Transverse colon (tissue), 4 donors: ENCODE results near the gene HEPACAM. TPM values are rescaled to one million over a fixed set of nuclear protein-coding genes. Genes with fewer than 3 reads are reported as not detected.
A peak's percentile ranks its signal among the peaks of the same experiment; 100 is the strongest.

Experiments used
- DNase-seq: peaks from one replicate; pipeline ENCODE4 v3.0.0-alpha.2; 2019
- H3K27ac ChIP-seq, 4 donors: fragments of 200-600 bp; sonication (generic); 2 replicates each; pipeline ENCODE4 v1.5.1; 2016 to 2018; ENCODE audit warnings: inconsistent platforms in 4 of 4
- H3K27me3 ChIP-seq: fragments of 200-600 bp; sonication (generic); 2 replicates; pipeline ENCODE4 v1.5.1; 2017; ENCODE audit warnings: inconsistent platforms
- H3K36me3 ChIP-seq, 4 donors: fragments of 200-600 bp; sonication (generic); 2 replicates each; pipeline ENCODE4 v1.5.1; 2017 to 2019; ENCODE audit warnings: inconsistent platforms in 4 of 4
- H3K4me1 ChIP-seq, 4 donors: fragments of 200-600 bp; sonication (generic); 2 replicates each; pipeline ENCODE4 v1.5.1; 2017 to 2020; ENCODE audit warnings: inconsistent platforms in 4 of 4
- H3K4me3 ChIP-seq, 4 donors: fragments of 200-600 bp; sonication (generic); 1 replicate in 1 of 4; 2 replicates in 3 of 4; pipeline versions ENCODE4 v1.5.1 to v1.6.1; 2017 to 2019; ENCODE audit warnings: inconsistent platforms in 4 of 4
- H3K9me3 ChIP-seq, 2 donors: fragments of 200-600 bp; sonication (generic); 2 replicates each; pipeline ENCODE4 v1.5.1; 2017 to 2019; ENCODE audit warnings: inconsistent platforms in 2 of 2
- CTCF ChIP-seq, 5 experiments: fragments of 200-600 bp in 3 of 5; fragments of 450-650 bp in 2 of 5; sonication (generic) in 3 of 5; IDR thresholded peaks; 1 replicate in 2 of 5; 2 replicates in 3 of 5; pipeline ENCODE4 v1.5.1; 2016 to 2017; ENCODE audit warnings: antibody characterized with exemption in 5 of 5, inconsistent platforms in 3 of 5, mild to moderate bottlenecking in 2 of 5, moderate library complexity in 1 of 5
- EP300 ChIP-seq: sonication (generic); formaldehyde crosslinking; IDR thresholded peaks from one replicate; pipeline ENCODE4 v1.6.1; 2017; ENCODE audit warnings: antibody characterized with exemption, low read depth
- POLR2A ChIP-seq: fragments of 450-650 bp; IDR thresholded peaks from one replicate; pipeline ENCODE4 v1.6.1; 2016; ENCODE audit warnings: antibody characterized with exemption, mild to moderate bottlenecking, moderate library complexity
- POLR2AphosphoS5 ChIP-seq, 3 donors: sonication (generic); formaldehyde crosslinking; IDR thresholded peaks; one replicate each; pipeline ENCODE4 v1.6.1; 2016; ENCODE audit warnings: antibody characterized with exemption in 3 of 3
- WGBS, 2 donors: methylation state at CpG; one replicate each; pipeline ENCODE4 v1.1.5; 2018; ENCODE audit warnings: low coverage in 1 of 2; 5-methylcytosine and 5-hydroxymethylcytosine counted together
- in situ Hi-C, 4 donors: fragments of 200-750 bp; cut with MboI; loops; one replicate each; pipeline versions ENCODE4 v1.15.0 to v1.15.1; 2017; ENCODE audit warnings: low sequenced_read_pairs in 3 of 4, low pct_ligation_motif_present in 1 of 4, low pct_unique_long_range_greater_than_20kb in 1 of 4
- intact Hi-C: fragments of 100-400 bp; cut with DNase I; formaldehyde crosslinking; loops from one replicate; pipeline ENCODE4 v1.15.1; 2023; ENCODE audit warnings: low total_unique reads
- total RNA-seq, 4 donors: library from RNA; depleted of rRNA; stranded (reverse); fragments of >200 nt; gene quantifications; one replicate each; pipeline ENCODE4 v1.1.0, GENCODE V29; 2016

The HEPACAM gene
- total RNA-seq, 4 donors from 2014 or later: 0.14 to 0.37 TPM; not detected in 2

GRCh38 chr11:124878759-124879492, 56.9 kb downstream of the HEPACAM start:
- in situ Hi-C loops: no loop called here
- Histone ChIP-seq H3K4me1 (peaks cover 0 to 28% (median 12%) of the 10 kb centered on the region in 4 donors), H3K27me3 (peaks cover 2% of the 10 kb centered on the region), H3K27ac (no peak overlapping the region), H3K4me3 (no peak overlapping the region), H3K9me3 (no peaks in the 10 kb centered on the region), H3K36me3 (no peaks in the 10 kb centered on the region)
- no peak for TF ChIP-seq POLR2AphosphoS5 (IDR thresholded peaks at IDR 0.05)
- no peak for TF ChIP-seq EP300
- no peak for TF ChIP-seq POLR2A
- no peak for TF ChIP-seq CTCF (IDR thresholded peaks at IDR 0.05)
- WGBS, 2 donors: 91 to 94% methylated on average over 3 to 11 of the region's 11 CpGs
- DNase-seq: no peak
- intact Hi-C loops: no loop called here

GRCh38 chr11:124877910-124878758, 57.7 kb downstream of the HEPACAM start:
- Histone ChIP-seq H3K4me1 (peaks cover 0 to 28% (median 12%) of the 10 kb centered on the region in 4 donors), H3K27ac (no peak overlapping the region), H3K27me3 (peaks cover 10% of the 10 kb centered on the region), H3K36me3 (no peaks in the 10 kb centered on the region), H3K9me3 (no peaks in the 10 kb centered on the region), H3K4me3 (no peak overlapping the region)
- DNase-seq: no peak
- TF ChIP-seq POLR2AphosphoS5 (IDR thresholded peaks at IDR 0.05) (no peak), POLR2A (no peak), CTCF (IDR thresholded peaks at IDR 0.05) (no peak), EP300 (no peak)
- intact Hi-C loops (no loop called here), in situ Hi-C loops (no loop called here)
- 84% methylated on average over 16 of the region's 17 CpGs; no CpG with 5 or more reads in 1 of the 2 donors for WGBS, 2 donors

GRCh38 chr11:124877631-124877909, 58.3 kb downstream of the HEPACAM start:
- Histone ChIP-seq H3K27ac (peak overlapping the region in 2 of 4 donors; percentile 70 to 86), H3K36me3 (no peaks in the 10 kb centered on the region), H3K4me3 (no peak overlapping the region), H3K27me3 (peaks cover 16% of the 10 kb centered on the region), H3K9me3 (no peaks in the 10 kb centered on the region), H3K4me1 (peaks cover 0 to 23% (median 9%) of the 10 kb centered on the region in 4 donors)
- WGBS, 2 donors: 83 to 85% methylated on average over 1 to 10 of the region's 10 CpGs
- intact Hi-C loops (no loop called here), in situ Hi-C loops (no loop called here)
- no peak for DNase-seq
- TF ChIP-seq CTCF (IDR thresholded peaks at IDR 0.05) (no peak), POLR2A (no peak), POLR2AphosphoS5 (IDR thresholded peaks at IDR 0.05) (no peak), EP300 (no peak)

GRCh38 chr11:124876818-124877630, 58.8 kb downstream of the HEPACAM start:
- peaks cover 0 to 18% (median 9%) of the 10 kb centered on the region in 4 donors for H3K4me1 ChIP-seq
- H3K27ac ChIP-seq: peak overlapping the region; percentile 70 to 88 (median 86)
- WGBS, 2 donors: 9 to 52% methylated on average over 9 to 28 of the region's 30 CpGs
- in situ Hi-C loops: no loop called here
- no peak for DNase-seq
- no peak for TF ChIP-seq CTCF (IDR thresholded peaks at IDR 0.05)
- no peak for TF ChIP-seq POLR2AphosphoS5 (IDR thresholded peaks at IDR 0.05)
- TF ChIP-seq EP300: no peak
- no peak for TF ChIP-seq POLR2A
- peaks cover 21% of the 10 kb centered on the region for H3K27me3 ChIP-seq
- H3K36me3 ChIP-seq: no peaks in the 10 kb centered on the region
- H3K4me3 ChIP-seq: peak overlapping the region in 3 of 4 donors; percentile 40 to 65 (median 44)
- intact Hi-C loops: no loop called here
- H3K9me3 ChIP-seq: no peaks in the 10 kb centered on the region
